Measurements from ENCODE around the gene TRAPPC10. TPM values are rescaled to one million over a fixed set of nuclear protein-coding genes. Genes with fewer than 3 reads are reported as not detected.

The TRAPPC10 gene
- total RNA-seq, 2 donors from 2014 or later: 14.4 to 38.9 TPM

DNA sequence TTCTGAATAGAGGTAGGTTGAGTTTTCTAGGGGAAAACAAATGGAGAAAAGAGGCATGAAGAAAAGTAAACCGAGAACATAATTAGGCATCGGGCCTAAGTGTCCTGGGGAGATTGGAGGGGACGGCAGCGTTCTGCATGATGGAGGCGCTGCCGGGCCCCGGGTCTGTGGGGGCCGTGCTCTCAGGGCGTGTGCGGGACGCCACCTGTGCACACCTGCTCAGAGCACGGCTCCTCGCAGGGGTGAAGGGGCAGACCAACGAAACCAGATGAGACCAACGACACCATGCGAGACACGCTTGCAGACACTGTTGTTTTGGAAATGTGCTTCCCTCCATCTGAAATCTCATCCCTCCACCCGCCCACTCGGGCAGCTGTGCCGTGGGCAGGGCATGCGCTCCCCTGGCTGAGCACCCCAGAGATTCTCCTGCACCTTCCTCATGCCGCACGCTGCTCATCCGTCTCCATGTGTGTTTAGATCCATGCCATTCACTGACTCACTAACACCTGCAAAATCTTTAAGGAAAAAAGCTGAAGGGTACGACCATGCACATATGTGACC, 28.2 kb upstream of the TRAPPC10 start:
- no peaks in the 10 kb centered on the region for H3K4me1 ChIP-seq (replicated peaks)
- no peaks in the 10 kb centered on the region for H3K9me3 ChIP-seq
- TF ChIP-seq, protein P1, sequence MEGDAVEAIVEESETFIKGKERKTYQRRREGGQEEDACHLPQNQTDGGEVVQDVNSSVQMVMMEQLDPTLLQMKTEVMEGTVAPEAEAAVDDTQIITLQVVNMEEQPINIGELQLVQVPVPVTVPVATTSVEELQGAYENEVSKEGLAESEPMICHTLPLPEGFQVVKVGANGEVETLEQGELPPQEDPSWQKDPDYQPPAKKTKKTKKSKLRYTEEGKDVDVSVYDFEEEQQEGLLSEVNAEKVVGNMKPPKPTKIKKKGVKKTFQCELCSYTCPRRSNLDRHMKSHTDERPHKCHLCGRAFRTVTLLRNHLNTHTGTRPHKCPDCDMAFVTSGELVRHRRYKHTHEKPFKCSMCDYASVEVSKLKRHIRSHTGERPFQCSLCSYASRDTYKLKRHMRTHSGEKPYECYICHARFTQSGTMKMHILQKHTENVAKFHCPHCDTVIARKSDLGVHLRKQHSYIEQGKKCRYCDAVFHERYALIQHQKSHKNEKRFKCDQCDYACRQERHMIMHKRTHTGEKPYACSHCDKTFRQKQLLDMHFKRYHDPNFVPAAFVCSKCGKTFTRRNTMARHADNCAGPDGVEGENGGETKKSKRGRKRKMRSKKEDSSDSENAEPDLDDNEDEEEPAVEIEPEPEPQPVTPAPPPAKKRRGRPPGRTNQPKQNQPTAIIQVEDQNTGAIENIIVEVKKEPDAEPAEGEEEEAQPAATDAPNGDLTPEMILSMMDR (IDR thresholded peaks at IDR 0.05): no peak
- TF ChIP-seq POLR2A (IDR thresholded peaks at IDR 0.05): no peak
- TF ChIP-seq POLR2AphosphoS5 (IDR thresholded peaks at IDR 0.05): no peak
- no peak overlapping the region for H3K27ac ChIP-seq
- peaks cover 0 to 5% of the 10 kb centered on the region in 2 donors for H3K36me3 ChIP-seq
- 87% methylated on average over 25 of the region's 25 CpGs for WGBS
- no peaks in the 10 kb centered on the region for H3K27me3 ChIP-seq (replicated peaks; ENCODE audit: insufficient read depth)
- intact Hi-C loops (cut with DNase I): no loop called here
- DNase-seq (ENCODE audit: low spot score): no peak
- no peak overlapping the region for H3K4me3 ChIP-seq

DNA sequence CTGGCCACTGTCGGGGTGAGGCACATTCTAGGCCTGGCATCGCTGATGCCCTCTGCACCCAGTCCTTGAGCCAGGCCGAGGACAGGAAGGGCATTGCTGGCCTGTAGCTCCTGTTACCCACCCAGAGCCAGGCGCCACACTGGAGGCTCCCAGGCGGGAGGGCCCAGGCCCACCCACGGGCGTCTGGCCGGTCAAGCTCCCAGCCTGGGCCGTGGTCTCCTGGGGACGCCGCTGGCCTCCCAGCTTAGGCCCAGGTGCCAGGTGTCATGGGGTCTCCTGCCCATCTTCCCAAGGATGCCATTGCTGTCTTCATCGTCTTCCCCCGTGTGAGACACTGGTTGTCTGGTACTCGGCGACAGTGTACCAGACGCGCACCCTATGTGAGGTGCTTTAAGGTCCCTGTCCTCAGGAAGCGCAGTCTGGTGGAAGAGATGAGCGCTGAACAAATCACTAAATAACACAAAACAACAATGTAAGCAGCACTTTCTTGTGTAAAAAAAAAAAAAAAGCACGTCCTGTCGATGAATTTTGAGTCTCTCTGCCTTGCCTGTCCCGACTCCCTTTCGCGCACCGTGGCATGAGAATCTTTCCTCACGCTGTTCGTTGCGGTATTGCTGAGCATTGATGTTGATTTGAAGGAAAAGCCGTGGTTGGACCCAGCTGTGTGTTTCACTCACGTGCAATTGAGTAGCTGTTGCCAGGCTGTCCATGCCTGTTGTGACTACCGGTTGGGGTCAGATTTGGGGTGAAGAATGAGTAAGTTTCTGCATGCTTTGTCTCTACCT, 27.0 kb upstream of the TRAPPC10 start:
- H3K4me3 ChIP-seq: no peak overlapping the region
- H3K36me3 ChIP-seq: peaks cover 0 to 5% of the 10 kb centered on the region in 2 donors
- no peak for DNase-seq (ENCODE audit: low spot score)
- H3K27me3 ChIP-seq (replicated peaks; ENCODE audit: insufficient read depth): no peaks in the 10 kb centered on the region
- H3K4me1 ChIP-seq (replicated peaks): no peaks in the 10 kb centered on the region
- TF ChIP-seq, protein P1 (IDR thresholded peaks at IDR 0.05): no peak
- TF ChIP-seq POLR2AphosphoS5 (IDR thresholded peaks at IDR 0.05) (no peak), POLR2A (IDR thresholded peaks at IDR 0.05) (no peak)
- WGBS: 90% methylated on average over 31 of the region's 31 CpGs
- intact Hi-C loops (cut with DNase I): no loop called here
- H3K27ac ChIP-seq: no peak overlapping the region
- no peaks in the 10 kb centered on the region for H3K9me3 ChIP-seq

DNA sequence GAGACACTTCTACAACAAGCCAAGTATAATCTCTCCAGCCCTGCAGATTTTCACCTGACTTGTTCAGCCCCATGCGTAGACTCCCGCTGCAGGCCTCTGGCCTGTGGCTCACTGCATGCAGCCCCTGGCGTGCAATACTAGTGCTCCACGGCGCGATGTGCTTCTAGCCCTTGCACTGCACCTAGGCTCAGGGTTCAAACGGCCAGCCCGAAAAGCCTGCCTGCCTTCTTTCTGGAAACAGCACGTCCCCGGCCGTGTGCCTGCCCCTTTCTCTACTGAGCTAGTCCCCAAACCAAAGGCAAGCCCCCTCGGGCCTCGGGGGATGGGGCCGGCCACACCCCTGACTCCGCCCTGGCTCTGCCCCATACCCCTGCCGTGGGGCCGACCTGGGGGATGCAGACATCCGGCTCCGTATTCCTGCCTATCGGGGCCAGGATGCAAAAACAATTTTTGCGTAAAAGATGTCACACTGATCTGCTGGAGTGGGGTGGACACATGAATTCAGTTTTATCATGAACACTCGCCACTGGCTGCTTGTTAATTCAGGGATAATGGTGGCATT, 26.3 kb upstream of the TRAPPC10 start:
- TF ChIP-seq POLR2A (IDR thresholded peaks at IDR 0.05): no peak
- H3K4me3 ChIP-seq: no peak overlapping the region
- no peak for DNase-seq (ENCODE audit: low spot score)
- H3K9me3 ChIP-seq: no peaks in the 10 kb centered on the region
- WGBS: 40% methylated on average over 22 of the region's 22 CpGs
- H3K27ac ChIP-seq: no peak overlapping the region
- no peaks in the 10 kb centered on the region for H3K4me1 ChIP-seq (replicated peaks)
- intact Hi-C loops (cut with DNase I): no loop called here
- H3K27me3 ChIP-seq (replicated peaks; ENCODE audit: insufficient read depth): no peaks in the 10 kb centered on the region
- H3K36me3 ChIP-seq: peaks cover 0 to 5% of the 10 kb centered on the region in 2 donors

DNA sequence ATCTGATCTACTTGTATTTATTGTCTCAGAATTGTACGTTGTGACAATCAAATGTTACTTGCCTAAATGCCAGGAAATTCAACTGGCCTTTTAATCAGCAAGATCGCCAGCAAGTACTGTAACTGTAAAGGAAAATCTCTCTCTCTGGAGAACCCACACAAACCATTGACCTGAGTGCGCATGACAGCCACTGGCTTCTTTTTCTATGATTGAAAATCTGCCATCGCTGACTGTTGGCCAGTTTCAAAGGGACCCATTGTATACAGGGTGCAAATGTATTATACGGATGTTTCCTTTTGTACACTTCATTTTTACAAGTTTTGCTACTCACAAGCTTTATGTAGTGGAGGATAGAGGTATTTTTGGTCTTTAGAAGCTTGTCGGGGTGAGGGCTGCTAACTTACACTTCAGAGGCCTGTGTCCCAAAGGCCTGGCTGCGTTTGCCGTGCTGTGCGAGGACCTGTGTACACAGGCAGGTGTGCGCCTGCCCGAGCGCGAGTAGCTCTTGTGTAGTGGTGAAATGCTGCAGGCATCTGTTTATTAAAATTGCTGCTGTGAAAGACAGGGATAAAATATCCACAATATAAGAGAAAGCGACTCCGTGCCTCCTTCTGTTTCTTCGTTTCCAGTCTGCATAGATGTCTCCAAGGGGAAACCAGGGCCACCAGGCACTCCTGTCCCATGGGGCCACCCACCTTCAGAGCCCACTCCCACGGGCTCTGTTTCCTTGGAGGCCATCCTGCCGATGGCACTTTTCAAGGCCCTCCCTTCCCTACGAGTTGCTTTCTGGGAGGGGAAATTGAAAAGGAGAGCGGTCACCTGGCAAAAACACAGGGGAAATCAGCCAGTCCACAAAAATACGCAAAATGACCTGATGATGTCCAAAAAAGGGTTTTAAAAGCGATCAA, 25.3 kb upstream of the TRAPPC10 start:
- H3K27ac ChIP-seq: no peak overlapping the region
- H3K27me3 ChIP-seq (replicated peaks; ENCODE audit: insufficient read depth): no peaks in the 10 kb centered on the region
- DNase-seq (ENCODE audit: low spot score): no peak
- intact Hi-C loops (cut with DNase I): no loop called here
- H3K4me3 ChIP-seq: no peak overlapping the region
- WGBS: 46% methylated on average over 22 of the region's 22 CpGs
- H3K36me3 ChIP-seq: no peaks in the 10 kb centered on the region
- H3K4me1 ChIP-seq (replicated peaks): no peaks in the 10 kb centered on the region
- no peak for TF ChIP-seq POLR2AphosphoS5 (IDR thresholded peaks at IDR 0.05)
- TF ChIP-seq, protein P1 (IDR thresholded peaks at IDR 0.05): no peak
- no peak for TF ChIP-seq POLR2A (IDR thresholded peaks at IDR 0.05)
- no peaks in the 10 kb centered on the region for H3K9me3 ChIP-seq

DNA sequence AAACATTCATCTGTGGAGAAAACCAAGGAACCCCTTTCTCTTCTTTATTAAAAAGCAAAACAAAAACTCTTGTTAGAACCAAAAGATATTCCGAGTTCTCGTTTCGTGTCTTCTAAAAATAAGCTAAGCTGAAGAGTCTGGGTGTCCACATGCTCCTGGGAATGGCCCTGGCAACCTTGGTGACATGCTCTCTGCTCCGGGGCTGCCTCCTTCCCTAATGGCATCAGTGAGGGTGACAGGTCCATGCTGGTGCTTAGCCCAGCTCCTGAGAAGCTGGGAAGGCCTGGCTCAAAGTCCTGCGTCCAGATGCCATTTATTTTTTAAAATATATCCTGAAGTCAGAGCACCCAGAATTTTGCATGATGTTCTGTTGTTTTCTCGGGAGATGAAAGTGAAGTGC, 24.6 kb upstream of the TRAPPC10 start:
- Histone ChIP-seq H3K4me1 (replicated peaks) (no peaks in the 10 kb centered on the region), H3K36me3 (no peaks in the 10 kb centered on the region), H3K9me3 (no peaks in the 10 kb centered on the region), H3K27me3 (replicated peaks; ENCODE audit: insufficient read depth) (no peaks in the 10 kb centered on the region), H3K4me3 (no peak overlapping the region), H3K27ac (no peak overlapping the region)
- TF ChIP-seq POLR2A (IDR thresholded peaks at IDR 0.05) (no peak), POLR2AphosphoS5 (IDR thresholded peaks at IDR 0.05) (no peak)
- TF ChIP-seq, protein P1 (IDR thresholded peaks at IDR 0.05): no peak
- WGBS: 62% methylated on average over 6 of the region's 6 CpGs
- intact Hi-C loops (cut with DNase I): no loop called here
- DNase-seq (ENCODE audit: low spot score): no peak
